HCT116 (cell line): Measurements from ENCODE around the gene CYREN. TPM values are rescaled to one million over a fixed set of nuclear protein-coding genes. Genes with fewer than 3 reads are reported as not detected.

Source experiments
- ATAC-seq: fragments of 200-7000 bp; cut with Tn5 transposase; 2 replicates; pipeline ENCODE4 v1.9.1; 2020; ENCODE audit warnings: mild to moderate bottlenecking, moderate library complexity
- BruUV-seq: library from RNA; stranded (reverse); fragments of 400-500 nt; replicated peaks from 2 replicates; lab custom pipeline; 2021; lab: Mats Ljungman, UMichigan
- CTCF ChIA-PET: fragments of 300-600 bp; sonication (Branson Sonifier 250); formaldehyde crosslinking; loops from one replicate; lab custom pipeline; 2021; ENCODE audit warnings: antibody characterized with exemption; lab: Charles Lee
- POLR2A ChIA-PET: fragments of 300-600, 350-600 bp; sonication (Branson Sonifier 250); formaldehyde crosslinking; loops from one replicate; lab custom pipeline; 2021; ENCODE audit warnings: antibody characterized with exemption; lab: Charles Lee
- RAD21 ChIA-PET, 2 experiments: fragments of 300-600 bp; sonication (Branson Sonifier 250); formaldehyde crosslinking; loops; one replicate each; lab custom pipeline; 2023; ENCODE audit warnings: low total read pairs in 2 of 2; ENCODE audit not compliant: uncharacterized antibody in 2 of 2, unreplicated experiment in 2 of 2, low non-redundant PET in 1 of 2; lab: Charles Lee
- DNase-seq: peaks from one replicate; pipeline ENCODE4 v3.0.0-alpha.2; 2010; ENCODE audit warnings: low read depth, low spot score
- H2AFZ ChIP-seq: fragments of 200-600 bp; shearing (Covaris generic), sonication (generic); 2 replicates; pipeline ENCODE4 v1.6.1; 2017; ENCODE audit warnings: low read depth, mixed run types, mixed read lengths, antibody characterized with exemption, low read length; ENCODE audit not compliant: poor library complexity, severe bottlenecking
- H3K27ac ChIP-seq: 2 replicates; pipeline ENCODE4 v1.5.1; 2012; ENCODE audit warnings: low read depth, low read length
- H3K27me3 ChIP-seq: fragments of 200-600 bp; sonication (generic); 2 replicates; pipeline ENCODE4 v1.6.1; 2016; ENCODE audit warnings: mixed run types, low read length, mixed read lengths; ENCODE audit not compliant: insufficient read depth
- H3K36me3 ChIP-seq, 2 experiments: fragments of 200-500 bp in 1 of 2; fragments of 200-600 bp in 1 of 2; sonication (Bioruptor generic) in 1 of 2; sonication (generic) in 1 of 2; 2 replicates each; pipeline versions ENCODE4 v1.5.1 to v1.6.1; 2014 to 2016; ENCODE audit warnings: low read length in 2 of 2, inconsistent platforms in 1 of 2, mixed read lengths in 1 of 2, mixed run types in 1 of 2; ENCODE audit not compliant: insufficient read depth in 2 of 2, control insufficient read depth in 1 of 2
- H3K4me1 ChIP-seq, 2 experiments: fragments of 200-600 bp in 1 of 2; sonication (generic) in 1 of 2; 2 replicates each; pipeline versions ENCODE4 v1.5.1 to v1.6.1; 2012 to 2017; ENCODE audit warnings: low read length in 2 of 2, inconsistent platforms in 1 of 2, mild to moderate bottlenecking in 1 of 2, mixed read lengths in 1 of 2, mixed run types in 1 of 2, moderate library complexity in 1 of 2; ENCODE audit not compliant: insufficient read depth in 2 of 2, control insufficient read depth in 1 of 2
- H3K4me2 ChIP-seq: fragments of 200-600 bp; sonication (generic); 2 replicates; pipeline ENCODE4 v1.6.1; 2017; ENCODE audit warnings: mixed run types, low read length, mixed read lengths
- H3K4me3 ChIP-seq, 2 experiments: fragments of 200-600 bp in 1 of 2; sonication (generic) in 1 of 2; replicated peaks in 1 of 2; 2 replicates each; pipeline ENCODE4 v1.5.1; 2011 to 2016; ENCODE audit warnings: low read length in 2 of 2, control low read depth in 1 of 2, low read depth in 1 of 2, mild to moderate bottlenecking in 1 of 2, mixed read lengths in 1 of 2, mixed run types in 1 of 2
- H3K79me2 ChIP-seq: fragments of 200-600 bp; sonication (generic); 2 replicates; pipeline ENCODE4 v1.6.1; 2017; ENCODE audit warnings: mild to moderate bottlenecking, mixed run types, low read length, moderate library complexity, mixed read lengths; ENCODE audit not compliant: insufficient read depth
- H3K9ac ChIP-seq: fragments of 200-600 bp; sonication (generic); 2 replicates; pipeline ENCODE4 v1.6.1; 2016; ENCODE audit warnings: low read length, mixed read lengths
- H3K9me2 ChIP-seq: fragments of 200-600 bp; sonication (generic), shearing (Covaris generic); 2 replicates; pipeline ENCODE4 v1.6.1; 2017; ENCODE audit warnings: mixed run types, mild to moderate bottlenecking, moderate library complexity; ENCODE audit not compliant: insufficient read depth
- H3K9me3 ChIP-seq, 2 experiments: fragments of 200-500 bp in 1 of 2; fragments of 200-600 bp in 1 of 2; sonication (Bioruptor generic) in 1 of 2; sonication (generic) in 1 of 2; 2 replicates each; pipeline ENCODE4 v1.6.1; 2014 to 2017; ENCODE audit warnings: low read length in 2 of 2, mixed read lengths in 2 of 2, inconsistent platforms in 1 of 2, low read depth in 1 of 2, mild to moderate bottlenecking in 1 of 2, mixed run types in 1 of 2, moderate library complexity in 1 of 2; ENCODE audit not compliant: control insufficient read depth in 1 of 2, insufficient read depth in 1 of 2
- H4K20me1 ChIP-seq: fragments of 200-600 bp; sonication (generic), shearing (Covaris generic); 2 replicates; pipeline ENCODE4 v1.6.1; 2017; ENCODE audit warnings: mixed run types, mild to moderate bottlenecking, moderate library complexity; ENCODE audit not compliant: insufficient read depth
- CEBPB ChIP-seq: IDR thresholded peaks from 2 replicates; pipeline ENCODE4 v1.6.1; 2012; ENCODE audit warnings: low read depth
- CTCF ChIP-seq, 3 experiments: fragments of 200-600 bp in 1 of 3; sonication (generic) in 1 of 3; IDR thresholded peaks in 2 of 3; conservative IDR thresholded peaks in 1 of 3; 2 replicates each; pipeline ENCODE4 v1.5.1; 2012 to 2017; ENCODE audit warnings: low read depth in 2 of 3, low read length in 2 of 3, antibody characterized with exemption in 1 of 3, borderline replicate concordance in 1 of 3, control low read depth in 1 of 3, mild to moderate bottlenecking in 1 of 3, mixed read lengths in 1 of 3, mixed run types in 1 of 3, moderate library complexity in 1 of 3; ENCODE audit not compliant: insufficient read depth in 1 of 3
- EGR1 ChIP-seq: IDR thresholded peaks from 2 replicates; pipeline ENCODE4 v1.6.1; 2012; ENCODE audit warnings: low read depth
- MAX ChIP-seq: IDR thresholded peaks from 2 replicates; pipeline ENCODE4 v1.6.1; 2012
- POLR2A ChIP-seq: IDR thresholded peaks from 2 replicates; pipeline ENCODE4 v1.7.0; 2011; ENCODE audit warnings: borderline replicate concordance; ENCODE audit not compliant: insufficient read depth, insufficient read length; ENCODE audit errors: extremely low read depth
- POLR2AphosphoS5 ChIP-seq: IDR thresholded peaks from 2 replicates; pipeline ENCODE4 v1.6.1; 2011; ENCODE audit warnings: mild to moderate bottlenecking, low read depth, low read length, moderate library complexity
- SP1 ChIP-seq: IDR thresholded peaks from 2 replicates; pipeline ENCODE4 v1.6.1; 2012; ENCODE audit warnings: low read depth
- SRF ChIP-seq: IDR thresholded peaks from 2 replicates; pipeline ENCODE4 v1.6.1; 2012; ENCODE audit warnings: low read depth
- TCF7L2 ChIP-seq: IDR thresholded peaks from 2 replicates; pipeline ENCODE4 v1.7.0; 2011; ENCODE audit warnings: borderline replicate concordance, inconsistent platforms; ENCODE audit not compliant: insufficient read depth, insufficient read length; ENCODE audit errors: extremely low read depth
- intact Hi-C: fragments of 100-400 bp; cut with micrococcal nuclease; formaldehyde crosslinking; loops from 2 replicates; pipeline ENCODE4 v1.10.0; 2022
- total RNA-seq: library from RNA; stranded (reverse); gene quantifications from one replicate; pipeline ENCODE4 v1.2.1, GENCODE V29; 2021; ENCODE audit not compliant: unreplicated experiment

CYREN gene
- total RNA-seq, 1 experiment from 2014 or later: 54.5 TPM

GRCh38 chr7:135143885-135144668 lies 26.4 kb downstream of the CYREN start:
- CTCF ChIA-PET: no interaction called here
- ATAC-seq (no peak), DNase-seq (no peak)
- Histone ChIP-seq H3K4me2 (no peak overlapping the region), H3K9me2 (no peaks in the 10 kb centered on the region), H3K27me3 (no peaks in the 10 kb centered on the region), H4K20me1 (no peaks in the 10 kb centered on the region), H3K4me1 (no peaks in the 10 kb centered on the region; a peak in 1 of 4 replicates), H3K9ac (no peak overlapping the region), H3K9me3 (no peaks in the 10 kb centered on the region), H3K4me3 (no peak overlapping the region), H2AFZ (no peak overlapping the region), H3K79me2 (no peaks in the 10 kb centered on the region), H3K27ac (no peak overlapping the region), H3K36me3 (no peaks in the 10 kb centered on the region)
- POLR2A ChIA-PET: no interaction called here
- intact Hi-C loops: no loop called here
- BruUV-seq: no TSS peak
- RAD21 ChIA-PET: no interaction called here
- TF ChIP-seq SP1: no peak
- no peak for TF ChIP-seq CEBPB
- TF ChIP-seq CTCF (IDR thresholded peaks at IDR 0.05 in 2 of 3, conservative IDR thresholded peaks at IDR 0.05 in 1 of 3; ENCODE audit: borderline replicate concordance in 1 of 3, insufficient read depth in 1 of 3, low read depth in 2 of 3, low read length in 2 of 3): no peak
- TF ChIP-seq POLR2A: no peak
- no peak for TF ChIP-seq SRF
- no peak for TF ChIP-seq MAX
- TF ChIP-seq EGR1: no peak
- no peak for TF ChIP-seq POLR2AphosphoS5
- no peak for TF ChIP-seq TCF7L2
